ENCODE data around the gene ZC3H10.
"Not testable (repeated sequence)": the region's sequence is repeated elsewhere in the genome, so short reads cannot be mapped to it uniquely, and the experiment has no call there.

Gene ZC3H10

GRCh38 chr12:56156464-56157200, 38.6 kb downstream of the ZC3H10 start:
- not testable (repeated sequence) for DNase-seq

GRCh38 chr12:56157201-56158028, 39.3 kb downstream of the ZC3H10 start:
- DNase-seq: peak; percentile 80 to 83

DNA sequence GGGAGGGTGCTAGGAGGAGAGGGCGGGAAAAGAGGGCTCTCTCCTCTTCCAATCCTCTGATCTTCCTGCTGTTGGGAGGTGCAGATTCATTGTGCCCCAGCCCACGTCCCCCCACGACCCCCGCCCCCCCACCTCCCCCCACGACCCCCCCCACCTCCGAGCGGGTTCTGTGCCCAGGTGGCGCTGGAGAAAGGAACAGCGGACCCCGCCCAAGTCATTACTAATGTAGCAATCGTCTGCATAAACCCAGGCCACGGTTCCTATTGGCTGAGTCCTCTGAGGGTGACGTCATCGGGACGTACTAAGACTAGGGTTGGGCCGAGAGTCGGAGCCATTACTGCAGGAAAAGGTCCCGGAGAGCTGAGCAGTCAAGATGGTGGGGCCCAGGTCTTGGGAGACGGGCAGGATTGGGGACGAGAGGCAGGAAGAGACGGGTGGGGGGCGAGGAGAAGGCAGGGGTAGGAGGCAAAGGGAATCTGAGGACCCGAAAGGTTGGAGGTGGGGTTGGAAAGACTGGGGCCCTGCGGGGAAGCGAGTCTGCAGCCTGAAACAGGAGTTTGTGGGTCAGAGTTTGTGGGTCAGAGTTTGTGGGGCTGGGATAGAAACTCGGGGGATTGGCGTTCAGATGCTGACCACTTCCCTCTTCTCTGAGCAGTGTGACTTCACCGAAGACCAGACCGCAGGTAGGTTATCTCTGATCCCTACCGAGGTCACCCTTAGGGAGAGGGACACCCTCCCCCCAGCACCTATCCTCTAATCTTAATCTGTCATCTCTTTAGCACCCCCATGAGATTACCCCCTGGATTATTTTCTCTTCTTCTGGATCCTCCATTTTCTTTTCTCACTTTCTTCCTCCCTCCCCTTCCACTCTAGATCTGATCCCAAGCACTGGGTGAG, 40.2 kb downstream of the ZC3H10 start, which contains the start of gene MYL6:
Gene MYL6, plus strand, starts transcription at position 331 of the 897 bp plus-strand sequence. Its CDS starts 43 bp downstream, at position 374.
- DNase-seq: peak; percentile 95 to 97

DNA sequence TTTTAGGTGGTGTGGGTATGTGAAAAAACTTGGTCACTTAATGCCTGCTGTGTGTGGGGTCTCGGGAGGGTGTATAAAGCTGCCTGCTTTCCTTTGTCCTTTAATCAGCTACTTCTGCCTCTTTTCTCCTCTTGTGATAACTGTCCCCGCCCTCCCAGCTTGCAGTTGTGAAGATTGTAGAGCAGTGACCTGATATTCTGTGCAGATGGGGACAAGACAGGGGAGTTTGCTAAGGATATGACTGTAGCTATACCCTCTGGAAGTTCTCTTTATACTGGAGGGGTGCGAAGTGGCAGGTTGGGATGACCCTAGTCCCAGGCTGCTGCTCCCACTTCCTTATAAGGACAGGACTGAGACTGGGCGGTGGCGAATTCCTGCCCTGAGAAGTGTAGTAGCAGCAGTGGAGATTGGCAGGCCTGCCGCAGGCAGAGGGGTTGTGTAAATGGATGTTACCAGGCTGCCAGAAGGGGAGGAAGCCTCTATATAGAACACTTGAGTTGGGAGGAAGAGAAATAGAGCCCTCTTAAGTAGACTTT, 40.9 kb downstream of the ZC3H10 start:
- peak; percentile 40 to 46 for DNase-seq

- DNase-seq: no peak
These were observed 41.6 kb downstream of the ZC3H10 start for GRCh38 chr12:56159482-56160192.

- DNase-seq: no peak
These were observed 42.2 kb downstream of the ZC3H10 start for GRCh38 chr12:56160193-56160763.

DNA sequence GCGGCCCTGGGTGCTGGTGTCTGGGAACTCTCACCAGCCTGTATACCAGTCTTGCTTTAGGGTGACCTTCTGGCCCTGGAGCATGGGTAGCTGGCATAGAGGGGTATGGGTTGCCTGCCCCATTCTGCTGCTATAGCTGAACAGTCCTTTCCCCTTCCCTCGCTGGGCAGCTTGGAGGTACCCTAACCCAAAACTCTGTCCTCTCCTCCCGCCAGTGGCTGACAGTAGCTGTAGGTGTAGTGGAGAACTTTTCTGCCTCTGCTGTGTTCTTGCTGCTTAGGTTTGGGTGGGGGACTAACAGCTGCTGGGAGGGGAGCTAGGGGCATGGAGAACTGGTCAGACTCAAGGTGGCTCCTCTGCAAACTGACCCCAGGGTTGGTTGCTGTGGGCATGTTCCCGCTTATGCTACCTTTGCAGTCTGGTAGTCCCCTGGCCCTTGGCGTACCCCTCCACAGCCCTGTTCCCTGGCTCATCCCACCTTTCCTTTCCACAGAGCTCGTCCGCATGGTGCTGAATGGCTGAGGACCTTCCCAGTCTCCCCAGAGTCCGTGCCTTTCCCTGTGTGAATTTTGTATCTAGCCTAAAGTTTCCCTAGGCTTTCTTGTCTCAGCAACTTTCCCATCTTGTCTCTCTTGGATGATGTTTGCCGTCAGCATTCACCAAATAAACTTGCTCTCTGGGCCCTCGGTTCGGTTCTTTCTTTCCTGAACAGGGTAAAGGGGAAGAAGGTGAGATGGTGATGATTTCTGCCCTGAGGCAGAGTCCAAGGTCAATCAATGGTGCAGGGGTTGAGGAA, 43.0 kb downstream of the ZC3H10 start:
- DNase-seq: no peak

- DNase-seq: no peak
These were observed 43.8 kb downstream of the ZC3H10 start for GRCh38 chr12:56161690-56162351.

DNA sequence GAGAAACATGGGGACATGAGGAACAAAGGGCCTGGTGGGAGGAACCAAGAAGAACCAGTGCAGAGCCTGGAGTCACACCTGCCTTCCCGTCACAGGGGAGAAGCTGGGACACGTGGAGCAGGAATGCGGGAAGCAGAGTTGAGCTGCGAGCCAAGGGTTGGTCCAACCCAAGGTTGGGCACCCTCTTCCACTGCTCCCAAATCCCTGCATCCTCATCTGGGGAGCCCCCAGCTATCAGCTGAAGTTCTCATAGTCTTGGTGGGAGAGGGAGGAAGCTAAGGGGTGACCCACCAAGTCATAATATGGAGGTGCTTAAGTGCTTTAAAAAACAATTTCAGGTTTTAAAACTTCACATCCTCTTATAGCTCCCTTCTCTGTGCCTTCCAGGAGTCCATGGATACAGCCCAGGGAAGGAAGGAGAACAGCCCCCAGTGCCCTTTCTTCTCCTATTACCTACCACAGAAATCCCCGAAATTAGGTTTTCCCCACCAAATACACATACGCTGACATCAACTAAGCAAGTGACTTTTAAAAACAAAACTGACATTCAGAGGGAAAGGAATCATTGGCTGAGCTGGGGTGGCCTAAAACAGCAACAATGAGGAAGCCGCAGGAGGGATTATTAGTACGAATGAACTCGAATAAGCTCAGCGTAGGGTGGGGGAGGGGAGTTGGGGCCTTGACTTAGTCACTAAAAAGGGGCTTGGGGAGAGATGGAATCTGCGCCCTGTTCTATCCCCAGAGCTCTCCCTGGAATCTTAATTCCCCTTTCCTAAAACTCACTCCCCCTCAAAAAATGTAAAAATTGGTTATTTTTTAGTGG, 44.6 kb downstream of the ZC3H10 start:
- no peak for DNase-seq

DNA sequence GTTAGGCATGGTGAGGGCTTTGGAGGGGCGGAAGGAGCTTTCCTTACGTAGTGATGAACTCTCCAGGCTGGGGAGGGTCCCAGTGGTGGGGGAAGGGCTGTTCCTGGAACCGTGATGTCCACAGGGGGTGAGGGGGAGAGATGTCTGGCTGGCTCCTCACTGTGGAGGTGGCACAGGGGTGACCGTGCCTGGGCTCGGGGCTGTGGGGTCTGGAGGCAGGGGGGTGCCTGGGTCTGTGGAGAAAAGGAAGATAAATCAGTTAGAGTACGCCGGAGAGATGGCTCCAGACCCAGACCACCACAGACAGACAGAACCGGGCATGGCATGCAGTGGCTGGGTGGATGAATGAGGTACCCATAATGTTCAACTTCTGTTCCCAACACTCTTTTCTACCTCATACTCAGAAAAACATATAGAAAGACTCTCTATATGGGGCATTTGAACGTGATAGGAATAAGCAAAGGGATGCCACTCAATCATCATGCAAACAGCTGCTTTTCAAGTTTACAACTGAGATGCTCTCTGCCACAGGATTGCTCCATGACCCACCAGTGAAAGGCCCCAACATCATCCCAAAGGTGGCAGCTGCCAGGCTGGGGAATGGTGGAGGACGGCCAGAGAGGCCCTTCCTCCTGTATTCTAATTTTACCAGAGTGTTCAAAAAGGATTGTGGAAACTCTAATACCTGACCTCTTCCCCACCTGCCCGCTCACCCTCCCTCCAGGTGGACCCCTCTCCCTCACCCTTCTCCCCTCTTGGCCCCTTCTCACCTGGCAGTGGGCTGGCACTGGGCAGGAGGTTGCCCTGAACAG, 45.7 kb downstream of the ZC3H10 start:
- no peak for DNase-seq

DNA sequence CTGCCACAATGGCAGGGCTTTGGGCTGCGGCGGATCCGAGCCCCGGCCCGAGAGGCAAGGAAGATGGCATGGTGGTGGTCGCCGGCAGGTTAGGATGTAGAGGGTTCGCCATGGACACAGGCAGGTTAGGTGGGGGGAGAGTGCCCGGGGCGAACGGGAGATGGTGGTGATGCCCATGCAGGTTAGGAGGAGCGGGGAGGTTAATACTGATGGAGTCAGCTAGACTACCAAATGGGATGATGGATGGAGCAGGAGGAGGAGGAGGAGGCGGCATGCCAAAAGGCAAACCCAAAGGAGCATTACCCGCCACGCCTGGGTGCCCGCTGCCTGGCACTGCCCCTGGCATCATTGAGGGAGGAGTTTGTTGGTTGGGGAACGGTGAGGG, 46.3 kb downstream of the ZC3H10 start:
- DNase-seq: no peak

GRCh38 chr12:56165369-56165768, 47.3 kb downstream of the ZC3H10 start:
- no peak for DNase-seq

GRCh38 chr12:56169229-56169759, 51.2 kb downstream of the ZC3H10 start:
- DNase-seq: no peak

DNA sequence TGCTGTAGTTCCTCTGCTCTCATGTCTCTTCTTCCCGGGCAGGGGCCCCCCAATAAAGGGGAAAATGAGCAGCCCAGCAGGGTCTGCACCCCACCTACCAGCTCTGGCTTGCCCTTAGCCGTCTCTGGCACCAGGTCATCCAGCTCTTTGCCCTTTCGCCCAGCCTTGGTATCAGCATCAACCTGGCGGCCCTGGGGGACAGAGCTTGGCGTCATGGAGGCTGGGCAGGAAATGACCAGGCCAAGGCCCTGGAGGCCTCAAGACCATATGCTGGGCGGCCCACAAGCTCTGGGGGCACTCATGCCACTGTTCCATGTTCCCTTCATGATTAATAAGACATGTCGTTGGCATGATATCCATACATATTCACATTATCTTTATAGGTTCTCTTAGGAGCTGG, 54.8 kb downstream of the ZC3H10 start:
- DNase-seq: no peak

Measured in AML-193 (cell line).